H1 (cell line): Measurements from ENCODE around the gene ZNF333. TPM values are rescaled to one million over a fixed set of nuclear protein-coding genes. Genes with fewer than 3 reads are reported as not detected.

Experiments
- CTCF ChIA-PET: fragments of 300-600 bp; sonication (Branson Sonifier 250); formaldehyde crosslinking; loops from one replicate; lab custom pipeline; 2021; ENCODE audit not compliant: partially characterized antibody; lab: Charles Lee
- POLR2A ChIA-PET: fragments of 300-600 bp; sonication (Branson Sonifier 250); formaldehyde crosslinking; loops from one replicate; lab custom pipeline; 2021; ENCODE audit warnings: inconsistent platforms; ENCODE audit not compliant: partially characterized antibody; lab: Charles Lee
- DNase-seq, 2 experiments: peaks; one replicate each; pipeline versions ENCODE4 v3.0.0 to v3.0.0-alpha.2; 2010 to 2022; ENCODE audit warnings: low spot score in 2 of 2, low read depth in 1 of 2, mixed read lengths in 1 of 2
- FAIRE-seq: peaks from 2 replicates; lab custom pipeline; 2011; peaks lifted over from hg19 to GRCh38; lab: Jason Lieb, UNC
- H2AFZ ChIP-seq: 2 replicates; pipeline ENCODE4 v1.8.1; 2012; ENCODE audit warnings: low read length, inconsistent platforms
- H2AK5ac ChIP-seq: 2 replicates; pipeline ENCODE4 v1.6.1; 2013; ENCODE audit warnings: low read depth, low read length
- H2BK120ac ChIP-seq: replicated peaks from 2 replicates; pipeline ENCODE3; 2013; ENCODE audit warnings: low read depth, low read length, inconsistent platforms
- H2BK12ac ChIP-seq: 2 replicates; pipeline ENCODE4 v1.6.1; 2013; ENCODE audit warnings: low read depth, low read length
- H2BK15ac ChIP-seq: 2 replicates; pipeline ENCODE4 v1.6.1; 2013; ENCODE audit warnings: low read length
- H2BK20ac ChIP-seq: 2 replicates; pipeline ENCODE4 v1.6.1; 2013; ENCODE audit warnings: low read length
- H2BK5ac ChIP-seq: 2 replicates; pipeline ENCODE4 v1.6.1; 2013; ENCODE audit warnings: low read depth, low read length
- H3K14ac ChIP-seq: 2 replicates; pipeline ENCODE4 v1.6.1; 2013; ENCODE audit warnings: inconsistent platforms; ENCODE audit not compliant: insufficient read length
- H3K18ac ChIP-seq: 2 replicates; pipeline ENCODE4 v1.6.1; 2013; ENCODE audit warnings: low read length; ENCODE audit errors: extremely low read depth
- H3K23ac ChIP-seq: 2 replicates; pipeline ENCODE4 v1.6.1; 2013; ENCODE audit warnings: inconsistent platforms; ENCODE audit not compliant: insufficient read length
- H3K23me2 ChIP-seq: 2 replicates; pipeline ENCODE4 v1.6.1; 2013; ENCODE audit warnings: low read depth, low read length
- H3K27ac ChIP-seq: 2 replicates; pipeline ENCODE4 v1.6.1; 2011; ENCODE audit warnings: low read depth, low read length, inconsistent platforms
- H3K27me3 ChIP-seq, 4 experiments: replicated peaks in 1 of 4; 1 replicate in 1 of 4; 2 replicates in 3 of 4; pipeline versions ENCODE4 v1.6.1 to v1.8.1; 2011 to 2013; ENCODE audit warnings: low read length in 3 of 4, mild to moderate bottlenecking in 3 of 4, inconsistent platforms in 2 of 4, mixed read lengths in 2 of 4, moderate library complexity in 1 of 4; ENCODE audit not compliant: control insufficient read depth in 3 of 4, insufficient read depth in 3 of 4; ENCODE audit errors: extremely low read depth in 1 of 4
- H3K36me3 ChIP-seq, 4 experiments: 2 replicates each; pipeline versions ENCODE4 v1.6.1 to v1.8.1; 2011 to 2013; ENCODE audit warnings: mild to moderate bottlenecking in 4 of 4, low read length in 3 of 4, moderate library complexity in 2 of 4, control low read depth in 1 of 4, inconsistent platforms in 1 of 4; ENCODE audit not compliant: insufficient read depth in 4 of 4, control insufficient read depth in 2 of 4
- H3K4ac ChIP-seq: replicated peaks from 2 replicates; pipeline ENCODE3; 2013; ENCODE audit warnings: low read length, low read depth, mixed read lengths, inconsistent platforms; ENCODE audit not compliant: insufficient read length
- H3K4me1 ChIP-seq, 4 experiments: replicated peaks in 1 of 4; 1 replicate in 1 of 4; 2 replicates in 3 of 4; pipeline versions ENCODE4 v1.6.1 to v1.8.1; 2011 to 2013; ENCODE audit warnings: low read length in 3 of 4, inconsistent platforms in 2 of 4, mixed read lengths in 1 of 4; ENCODE audit not compliant: insufficient read depth in 4 of 4, control insufficient read depth in 3 of 4
- H3K4me2 ChIP-seq, 2 experiments: 2 replicates each; pipeline versions ENCODE4 v1.6.1 to v1.8.1; 2011 to 2013; ENCODE audit warnings: low read depth in 2 of 2, low read length in 2 of 2, control low read depth in 1 of 2, inconsistent platforms in 1 of 2, mild to moderate bottlenecking in 1 of 2; ENCODE audit not compliant: insufficient read depth in 1 of 2
- H3K4me3 ChIP-seq, 4 experiments: fragments of 200-600, 300-600 bp in 1 of 4; sonication (generic), shearing (Covaris generic), sonication (Bioruptor Twin) in 1 of 4; 2 replicates each; pipeline versions ENCODE4 v1.5.1 to v1.8.1; 2011 to 2016; ENCODE audit warnings: low read length in 4 of 4, low read depth in 3 of 4, control low read depth in 2 of 4, inconsistent platforms in 2 of 4, mild to moderate bottlenecking in 2 of 4, mixed read lengths in 1 of 4, moderate library complexity in 1 of 4; ENCODE audit not compliant: insufficient read depth in 2 of 4; ENCODE audit errors: extremely low read depth in 1 of 4
- H3K56ac ChIP-seq: replicated peaks from 2 replicates; pipeline ENCODE3; 2013; ENCODE audit warnings: low read depth, mild to moderate bottlenecking, mixed read lengths, low read length, inconsistent platforms; ENCODE audit not compliant: insufficient read length
- H3K79me1 ChIP-seq: 2 replicates; pipeline ENCODE4 v1.6.1; 2013; ENCODE audit warnings: low read depth, low read length, control low read depth
- H3K79me2 ChIP-seq, 2 experiments: 2 replicates each; pipeline versions ENCODE4 v1.6.1 to v1.8.1; 2012 to 2013; ENCODE audit warnings: low read length in 2 of 2, mild to moderate bottlenecking in 2 of 2, inconsistent platforms in 1 of 2; ENCODE audit not compliant: insufficient read depth in 2 of 2, control insufficient read depth in 1 of 2
- H3K9ac ChIP-seq, 4 experiments: replicated peaks in 1 of 4; 1 replicate in 1 of 4; 2 replicates in 3 of 4; pipeline versions ENCODE4 v1.6.1 to v1.8.1; 2011 to 2013; ENCODE audit warnings: low read depth in 3 of 4, low read length in 3 of 4, control low read depth in 2 of 4, mild to moderate bottlenecking in 2 of 4, moderate library complexity in 2 of 4, inconsistent platforms in 1 of 4; ENCODE audit errors: extremely low read depth in 1 of 4
- H3K9me3 ChIP-seq, 2 experiments: 2 replicates each; pipeline versions ENCODE4 v1.6.1 to v1.8.1; 2012 to 2013; ENCODE audit warnings: mild to moderate bottlenecking in 2 of 2, moderate library complexity in 2 of 2, control low read depth in 1 of 2, inconsistent platforms in 1 of 2, low read depth in 1 of 2, low read length in 1 of 2, mixed read lengths in 1 of 2; ENCODE audit not compliant: insufficient read depth in 2 of 2
- H4K20me1 ChIP-seq, 2 experiments: replicated peaks in 1 of 2; 2 replicates each; pipeline versions ENCODE3 to v1.8.1; 2011 to 2013; ENCODE audit warnings: inconsistent platforms in 2 of 2, low read length in 2 of 2, mild to moderate bottlenecking in 1 of 2; ENCODE audit not compliant: insufficient read depth in 2 of 2, control insufficient read depth in 1 of 2
- H4K5ac ChIP-seq: 2 replicates; pipeline ENCODE4 v1.6.1; 2013; ENCODE audit warnings: low read length, low read depth, mixed read lengths, inconsistent platforms; ENCODE audit not compliant: insufficient read length
- H4K8ac ChIP-seq: 2 replicates; pipeline ENCODE4 v1.8.0; 2013; ENCODE audit warnings: mild to moderate bottlenecking, moderate library complexity, low read length, inconsistent platforms; ENCODE audit not compliant: insufficient read depth; ENCODE audit errors: extremely low read depth
- H4K91ac ChIP-seq: replicated peaks from 2 replicates; pipeline ENCODE3; 2013; ENCODE audit warnings: low read length, mixed read lengths, inconsistent platforms; ENCODE audit not compliant: insufficient read length
- GTF2F1 ChIP-seq: IDR thresholded peaks from 2 replicates; pipeline ENCODE4 v1.6.1; 2012; ENCODE audit warnings: low read depth, low read length, improper control_type of control experiment, borderline replicate concordance
- HDAC6 ChIP-seq: IDR thresholded peaks from one replicate; pipeline ENCODE4 v1.7.1; 2012; ENCODE audit warnings: low read depth, mild to moderate bottlenecking, inconsistent platforms, low read length, moderate library complexity
- KDM4A ChIP-seq: IDR thresholded peaks from one replicate; pipeline ENCODE4 v1.7.1; 2012; ENCODE audit warnings: low read depth, mild to moderate bottlenecking, moderate library complexity, low read length, inconsistent platforms; ENCODE audit not compliant: severe bottlenecking
- SIN3A ChIP-seq, 2 experiments: IDR thresholded peaks in 1 of 2; conservative IDR thresholded peaks in 1 of 2; 2 replicates each; pipeline ENCODE4 v1.6.1; 2011 to 2012; ENCODE audit warnings: low read length in 2 of 2, improper control_type of control experiment in 1 of 2, low read depth in 1 of 2, mild to moderate bottlenecking in 1 of 2
- YY1 ChIP-seq: IDR thresholded peaks from 2 replicates; pipeline ENCODE4 v1.6.1; 2011; ENCODE audit warnings: low read depth, mild to moderate bottlenecking, low read length
- WGBS, 2 experiments: shearing (Covaris generic) in 1 of 2; methylation state at CpG; one replicate each; pipeline versions ENCODE4 v1.1.6 to v1.1.7; 2013 to 2015; ENCODE audit warnings: low lambda C conversion rate in 2 of 2, mixed read lengths in 2 of 2, inconsistent platforms in 1 of 2, low coverage in 1 of 2, missing lambda C conversion rate in 1 of 2; ENCODE audit not compliant: insufficient replicate concordance in 2 of 2, insufficient coverage in 1 of 2, insufficient read length in 1 of 2; ENCODE audit errors: extremely low coverage in 1 of 2, missing lambda C conversion rate in 1 of 2; 5-methylcytosine and 5-hydroxymethylcytosine counted together
- polyA plus RNA-seq, 7 experiments: library from polyadenylated mRNA; depleted of rRNA in 3 of 7; stranded (reverse) in 5 of 7; unstranded in 2 of 7; fragments of >200 nt in 5 of 7; fragments of 200-250 nt in 2 of 7; gene quantifications; 1 replicate in 5 of 7; 2 replicates in 1 of 7; 4 replicates in 1 of 7; pipeline versions ENCODE4 v1.2.1 to v1.2.3, GENCODE V29; 2011 to 2013; ENCODE audit warnings: missing spikeins in 2 of 7, mixed read lengths in 2 of 7
- total RNA-seq: library from RNA; stranded (reverse); fragmentation: NEBNext Ultra II Directional; extraction: Animal tissue kit (Norgen Biotek cat#: 25700); gene quantifications from 2 replicates; pipeline ENCODE4 v1.2.1, GENCODE V29; 2021

The ZNF333 gene
- total and polyA plus RNA-seq, 2 of the 8 experiments (the other 6 are each of a cell fraction or from before 2014, with no cell fraction given): 7.3 to 8.4 TPM

DNA sequence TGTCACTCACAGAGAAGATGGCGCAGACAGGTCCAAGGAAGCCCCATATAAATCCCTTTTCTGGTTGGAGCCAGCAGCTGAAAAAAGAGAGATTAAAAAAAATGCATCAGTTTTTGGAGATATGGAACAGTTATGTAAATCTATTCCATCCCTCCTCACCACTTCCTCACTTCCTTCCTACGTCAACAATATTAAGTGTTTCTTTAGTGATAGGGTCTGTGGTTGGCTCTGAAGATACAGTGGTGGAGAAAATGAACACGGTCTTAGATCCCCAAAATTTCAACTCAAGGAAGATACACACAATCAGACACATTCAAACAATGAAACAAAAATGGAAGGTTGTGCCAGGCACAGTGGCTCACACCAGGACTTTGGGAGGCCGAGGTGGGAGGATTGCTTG lies 57.0 kb downstream of the ZNF333 start:
- Histone ChIP-seq H3K4ac (no peak overlapping the region), H3K4me1 (no peaks in the 10 kb centered on the region), H3K27me3 (no peaks in the 10 kb centered on the region), H3K18ac (no peak overlapping the region), H3K79me1 (no peaks in the 10 kb centered on the region), H2AK5ac (no peak overlapping the region), H4K8ac (no peak overlapping the region), H4K91ac (no peak overlapping the region), H3K14ac (no peak overlapping the region), H2BK120ac (no peak overlapping the region), H3K56ac (no peak overlapping the region), H2BK5ac (no peak overlapping the region), H3K4me2 (no peak overlapping the region), H3K36me3 (peaks cover 0 to 20% (median 5%) of the 10 kb centered on the region in 4 experiments; a peak in 5 of 8 replicates), H3K4me3 (no peak overlapping the region), H3K9me3 (peaks cover 14 to 16% of the 10 kb centered on the region in 2 experiments; a peak in 3 of 4 replicates), H2BK12ac (no peak overlapping the region), H3K79me2 (no peaks in the 10 kb centered on the region), H4K20me1 (no peaks in the 10 kb centered on the region), H2BK20ac (no peak overlapping the region), H2AFZ (no peak overlapping the region), H3K27ac (no peak overlapping the region), H2BK15ac (no peak overlapping the region), H3K23me2 (no peaks in the 10 kb centered on the region), H4K5ac (no peak overlapping the region), H3K9ac (no peak overlapping the region), H3K23ac (no peak overlapping the region)
- 91% methylated on average over 4 of the region's 4 CpGs; no CpG with 5 or more reads in 1 of the 2 experiments for WGBS, 2 experiments
- POLR2A ChIA-PET: no interaction called here
- CTCF ChIA-PET: no interaction called here
- TF ChIP-seq SIN3A (conservative IDR thresholded peaks at IDR 0.05 in 1 of 2, IDR thresholded peaks at IDR 0.05 in 1 of 2; ENCODE audit: low read depth in 1 of 2, low read length in 2 of 2) (no peak), GTF2F1 (no peak), KDM4A (no peak), HDAC6 (no peak), YY1 (no peak)
- DNase-seq (no peak), FAIRE-seq (no peak)
